ENCODE data around the gene FCER1G.
"Not testable (repeated sequence)": the region's sequence is repeated elsewhere in the genome, so short reads cannot be mapped to it uniquely, and the experiment has no call there.

- TF ChIP-seq CTCF (IDR thresholded peaks at IDR 0.05; ENCODE audit: control extremely low read depth in 1 of 3, insufficient read depth in 1 of 3, low read depth in 1 of 3, low read length in 3 of 3); POLR2AphosphoS5 (IDR thresholded peaks at IDR 0.05; ENCODE audit: low read depth, low read length); ATF2 (IDR thresholded peaks at IDR 0.05; ENCODE audit: low read length); MAX (IDR thresholded peaks at IDR 0.05); TAF7 (optimal IDR thresholded peaks at IDR 0.05; ENCODE audit: borderline replicate concordance, low read depth, low read length); POLR2A (IDR thresholded peaks at IDR 0.05; ENCODE audit: control extremely low read depth in 1 of 2, low read depth in 2 of 2, low read length in 2 of 2); JUND (IDR thresholded peaks at IDR 0.05; ENCODE audit: low read length); SRF (IDR thresholded peaks at IDR 0.05; ENCODE audit: low read depth, low read length); YY1 (IDR thresholded peaks at IDR 0.05; ENCODE audit: low read depth, low read length); CREB1 (IDR thresholded peaks at IDR 0.05); EP300 (IDR thresholded peaks at IDR 0.05; ENCODE audit: borderline replicate concordance in 1 of 2, low read depth in 2 of 2, low read length in 2 of 2); TAF1 (IDR thresholded peaks at IDR 0.05; ENCODE audit: low read depth, low read length); ZNF274 (IDR thresholded peaks at IDR 0.05; ENCODE audit: borderline replicate concordance, extremely low read depth, low read length): not testable (repeated sequence)
Observed at GRCh38 chr1:161255955-161256520, 40.9 kb downstream of the FCER1G start.
